ENCODE data around the gene SP7.
"Not testable (repeated sequence)": the region's sequence is repeated elsewhere in the genome, so short reads cannot be mapped to it uniquely, and the experiment has no call there.

The SP7 gene

GRCh38 chr12:53313996-53314395, 22.2 kb downstream of the SP7 start:
- DNase-seq = no peak

DNA sequence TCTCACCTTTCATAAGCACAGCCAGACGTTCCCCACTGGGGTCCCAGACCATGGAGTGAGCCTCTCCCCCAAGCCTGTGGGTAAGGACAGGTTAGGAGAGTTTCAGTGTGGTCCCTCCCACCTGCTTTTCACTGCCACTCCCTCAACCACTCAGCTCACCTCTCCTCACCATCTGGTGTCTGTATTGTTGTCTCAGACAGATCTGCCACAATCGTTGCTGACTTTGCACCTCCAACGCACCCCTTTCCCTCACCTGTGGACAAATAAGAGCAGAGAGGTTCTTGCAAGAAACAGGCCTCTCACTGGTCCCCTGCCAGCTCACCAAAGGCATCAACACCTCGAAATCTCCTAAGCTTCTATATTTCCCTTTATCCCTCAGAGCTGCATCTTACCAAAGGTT, 27.9 kb downstream of the SP7 start:
- no peak for DNase-seq

DNA sequence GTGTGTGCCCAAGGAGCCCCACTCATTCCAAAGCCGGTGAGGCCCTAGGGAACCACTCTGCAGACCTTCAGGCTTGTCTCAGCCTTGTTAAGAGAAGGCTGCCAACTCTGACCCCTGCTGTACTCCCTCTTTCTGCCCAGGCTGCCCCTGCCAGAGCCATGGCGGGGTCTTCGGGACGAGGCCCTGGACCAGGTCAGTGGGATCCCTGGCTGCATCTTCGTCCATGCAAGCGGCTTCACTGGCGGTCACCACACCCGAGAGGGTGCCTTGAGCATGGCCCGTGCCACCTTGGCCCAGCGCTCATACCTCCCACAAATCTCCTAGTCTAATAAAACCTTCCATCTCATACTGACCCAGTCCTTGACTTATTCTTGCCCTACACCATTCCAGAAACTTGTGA, 29.3 kb downstream of the SP7 start:
- DNase-seq = no peak

- DNase-seq = no peak
Measured at GRCh38 chr12:53302903-53303302, 33.3 kb downstream of the SP7 start.

- DNase-seq = no peak
Measured at GRCh38 chr12:53300187-53300586, 36.0 kb downstream of the SP7 start.

DNA sequence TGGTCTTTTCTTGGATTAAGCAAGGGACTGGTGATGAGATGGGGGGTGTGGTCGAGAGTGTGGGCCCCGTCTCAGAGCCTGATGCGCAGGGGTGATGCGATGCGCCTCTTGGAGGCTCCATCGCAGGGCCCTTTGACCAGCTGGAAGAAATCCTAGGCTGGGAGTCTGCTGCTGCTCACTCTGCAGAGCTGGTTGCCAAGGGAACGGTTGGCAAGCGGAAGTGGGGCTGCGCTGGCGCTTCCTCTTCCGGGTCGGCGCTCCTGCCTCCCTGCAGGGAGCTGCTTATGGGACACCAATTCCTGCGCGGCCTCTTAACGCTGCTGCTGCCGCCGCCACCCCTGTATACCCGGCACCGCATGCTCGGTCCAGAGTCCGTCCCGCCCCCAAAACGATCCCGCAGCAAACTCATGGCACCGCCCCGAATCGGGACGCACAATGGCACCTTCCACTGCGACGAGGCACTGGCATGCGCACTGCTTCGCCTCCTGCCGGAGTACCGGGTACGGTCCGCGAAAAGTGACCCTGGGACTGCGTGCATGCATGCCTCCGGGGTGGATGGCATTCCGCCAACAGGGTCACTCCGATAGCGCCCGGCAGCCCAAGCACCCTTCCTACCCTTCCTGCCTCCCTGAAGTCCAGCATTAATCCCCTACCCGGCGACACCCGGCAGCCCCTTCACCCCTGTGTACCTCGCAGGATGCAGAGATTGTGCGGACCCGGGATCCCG, 36.5 kb downstream of the SP7 start, which contains the start of gene MYG1:
MYG1 (plus strand) TSS at position 242 of the 727 bp plus-strand sequence; CDS start at position 285, 43 bp downstream.
- peak; percentile 79 to 81 for DNase-seq

DNA sequence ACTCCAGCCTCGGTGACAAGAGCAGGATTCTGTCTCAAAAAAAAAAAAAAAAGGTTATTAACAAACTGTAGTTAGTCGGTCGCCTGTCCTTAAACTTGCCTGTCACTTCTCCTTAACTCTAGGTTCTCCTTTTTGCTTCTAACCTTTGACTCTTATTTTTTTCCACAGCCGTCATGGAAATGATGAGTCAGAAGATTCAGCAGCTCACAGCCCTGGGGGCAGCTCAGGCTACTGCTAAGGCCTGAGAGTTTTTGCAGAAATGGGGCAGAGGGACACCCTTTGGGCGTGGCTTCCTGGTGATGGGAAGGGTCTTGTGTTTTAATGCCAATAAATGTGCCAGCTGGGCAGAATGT, 37.1 kb downstream of the SP7 start:
- DNase-seq = no peak

GRCh38 chr12:53298164-53298563, 38.0 kb downstream of the SP7 start:
- DNase-seq = no peak

DNA sequence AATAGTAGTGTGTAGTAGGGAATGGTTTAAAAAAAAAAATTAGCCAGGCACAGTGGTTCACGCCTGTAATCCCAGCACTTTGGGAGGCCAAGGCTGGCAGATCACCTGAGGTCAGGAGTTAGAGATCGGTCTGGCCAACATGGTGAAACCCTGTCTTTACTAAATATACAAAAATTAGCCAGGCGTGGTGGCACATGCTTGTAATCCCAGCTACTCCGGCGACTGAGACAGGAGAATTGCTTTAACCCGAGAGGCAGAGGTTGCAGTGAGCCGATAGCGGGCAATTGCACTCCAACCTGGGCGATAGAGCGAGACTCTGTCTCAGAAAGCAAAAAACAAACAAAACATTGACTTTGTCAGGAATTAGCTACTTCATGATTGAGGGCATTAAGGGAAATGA, 39.0 kb downstream of the SP7 start:
- DNase-seq = not testable (repeated sequence)

DNA sequence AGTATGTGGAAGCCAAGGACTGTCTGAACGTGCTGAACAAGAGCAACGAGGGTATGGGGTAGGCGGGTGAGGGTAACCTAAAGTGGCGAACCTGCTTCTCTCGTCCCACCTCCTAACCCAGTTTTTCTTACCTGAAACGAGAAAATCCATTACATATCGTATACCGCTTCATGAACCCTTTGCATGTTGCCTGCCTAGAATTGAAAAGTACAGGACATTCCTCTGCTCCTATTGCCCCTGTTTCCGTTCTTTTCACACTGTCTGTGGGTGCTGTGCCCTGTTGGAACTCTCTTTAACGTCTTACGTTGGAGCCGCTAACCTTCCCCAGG, 40.3 kb downstream of the SP7 start:
- DNase-seq = no peak

DNA sequence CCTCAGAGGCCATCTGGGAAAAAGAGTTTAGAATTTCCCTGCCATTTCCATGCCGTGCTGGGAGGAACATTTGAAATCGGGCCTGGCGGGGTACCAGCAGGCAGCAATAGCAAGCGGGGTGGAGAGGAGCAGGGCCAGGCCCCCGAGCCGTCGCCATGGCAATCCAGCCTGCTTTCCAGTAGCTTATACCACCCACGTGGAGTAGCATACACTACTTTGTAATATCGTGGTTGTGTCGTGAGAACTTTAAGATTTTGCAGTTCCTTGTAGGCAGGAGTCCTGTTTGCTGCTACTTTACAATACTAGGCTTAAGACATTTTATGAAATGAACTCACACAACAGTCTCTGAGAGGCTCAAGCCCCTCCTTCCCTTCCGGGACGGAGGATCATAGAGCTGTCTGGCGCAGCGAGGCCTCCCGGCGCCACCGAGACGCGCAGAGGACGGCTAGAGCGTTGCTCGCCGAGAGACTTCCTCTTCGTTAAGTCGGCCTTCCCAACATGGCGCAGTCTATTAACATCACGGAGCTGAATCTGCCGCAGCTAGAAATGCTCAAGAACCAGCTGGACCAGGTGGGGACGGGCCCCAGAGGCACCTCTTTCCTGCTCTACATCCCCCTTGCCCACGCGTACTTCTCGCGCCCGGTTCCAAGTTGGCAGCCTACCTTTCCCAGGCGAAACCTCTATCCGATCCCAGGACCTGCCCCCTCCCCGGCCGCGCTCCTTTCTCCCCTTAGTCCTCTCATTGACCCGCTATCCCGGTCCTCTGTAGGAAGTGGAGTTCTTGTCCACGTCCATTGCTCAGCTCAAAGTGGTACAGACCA, 40.9 kb downstream of the SP7 start, which contains the start of gene PFDN5:
PFDN5 (plus strand) TSS at position 473 of the 821 bp plus-strand sequence; CDS start at position 499, 26 bp downstream.
- DNase-seq = peak; percentile 60 to 64

DNA sequence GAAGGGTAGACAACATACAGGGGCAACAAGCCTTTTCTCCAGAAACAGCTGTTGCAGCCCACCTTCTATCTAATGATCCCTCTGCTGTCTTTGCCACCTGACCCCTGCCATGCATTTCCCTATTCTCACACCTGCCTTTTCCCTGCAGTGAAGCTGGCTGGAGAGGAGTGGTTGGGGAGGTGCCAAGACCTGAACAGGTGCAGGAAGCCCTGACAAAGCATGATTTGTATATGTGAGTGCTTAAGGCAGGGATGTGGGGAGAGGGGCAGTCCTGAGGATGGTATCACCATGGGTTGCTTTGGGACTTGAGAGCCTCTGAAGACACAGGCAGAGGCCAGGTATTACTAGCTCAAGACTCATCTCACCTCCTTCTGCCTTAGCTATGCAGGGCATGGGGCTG, 43.7 kb downstream of the SP7 start:
- DNase-seq = no peak

DNA sequence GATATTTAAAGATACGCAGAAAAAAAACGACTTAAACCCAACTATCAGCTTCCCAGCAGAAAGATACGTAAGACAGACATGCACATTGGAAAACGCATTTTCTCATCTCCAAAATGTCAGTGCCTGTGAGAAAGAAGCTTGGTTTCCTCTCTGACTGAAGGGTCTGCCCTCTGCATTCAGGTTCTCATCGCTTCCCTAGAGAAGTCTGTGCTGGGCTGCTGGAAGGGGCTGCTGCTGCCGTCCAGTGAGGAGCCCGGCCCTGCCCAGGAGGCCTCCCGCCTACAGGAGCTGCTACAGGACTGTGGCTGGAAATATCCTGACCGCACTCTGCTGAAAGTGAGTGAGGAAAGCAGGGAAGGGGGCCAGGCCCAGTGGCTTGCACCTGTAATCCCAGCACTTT, 45.5 kb downstream of the SP7 start:
- DNase-seq = no peak

- no peak for DNase-seq
Measured at GRCh38 chr12:53289891-53290290, 46.3 kb downstream of the SP7 start.

DNA sequence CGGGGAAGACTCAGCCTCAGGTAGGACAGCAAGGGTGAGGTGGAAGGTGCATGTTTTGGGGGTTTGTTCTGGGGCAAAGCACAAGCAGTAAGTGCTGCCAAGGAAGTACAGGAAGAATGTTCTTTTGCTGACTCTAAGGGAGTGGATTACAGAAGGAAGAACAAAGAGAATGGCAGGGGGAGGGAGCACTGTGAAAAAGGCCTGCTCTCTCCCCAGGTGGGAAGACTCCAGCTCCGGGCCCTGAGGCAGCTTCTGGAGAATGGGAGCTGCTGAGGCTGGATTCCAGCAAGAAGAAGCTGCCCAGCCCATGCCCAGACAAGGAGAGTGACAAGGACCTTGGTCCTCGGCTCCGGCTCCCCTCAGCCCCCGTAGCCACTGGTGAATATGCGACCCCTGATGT, 47.8 kb downstream of the SP7 start:
- no peak for DNase-seq

- no peak for DNase-seq
Measured at GRCh38 chr12:53287741-53288216, 48.4 kb downstream of the SP7 start.

DNA sequence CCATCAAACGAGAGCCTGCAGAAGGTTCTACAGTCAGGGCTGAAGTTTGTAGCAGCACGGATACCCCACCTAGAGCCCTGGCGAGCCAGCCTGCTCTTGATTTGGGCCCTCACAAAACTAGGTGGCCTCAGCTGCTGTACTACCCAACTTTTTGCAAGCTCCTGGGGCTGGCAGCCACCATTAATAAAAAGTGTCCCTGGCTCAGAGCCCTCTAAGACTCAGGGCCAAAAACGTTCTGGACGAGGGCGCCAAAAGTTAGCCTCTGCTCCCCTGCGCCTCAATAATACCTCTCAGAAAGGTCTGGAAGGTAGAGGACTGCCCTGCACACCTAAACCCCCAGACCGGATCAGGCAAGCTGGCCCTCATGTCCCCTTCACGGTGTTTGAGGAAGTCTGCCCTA, 49.7 kb downstream of the SP7 start:
- no peak for DNase-seq

GRCh38 chr12:53279888-53280498, 56.2 kb downstream of the SP7 start:
- no peak for DNase-seq

- no peak for DNase-seq
Measured at GRCh38 chr12:53279283-53279869, 56.8 kb downstream of the SP7 start.

- no peak for DNase-seq
Measured at GRCh38 chr12:53277981-53278380, 58.2 kb downstream of the SP7 start.
